GM08714 (cell line): Measurements from ENCODE around the gene SPOCK3.

Source experiments
- H3K4me3 ChIP-seq: fragments of 200-500 bp; sonication (Bioruptor generic); 2 replicates; pipeline ENCODE4 v1.5.1; 2014; ENCODE audit warnings: mild to moderate bottlenecking, low read length, inconsistent platforms
- ZNF274 ChIP-seq: IDR thresholded peaks from 2 replicates; pipeline ENCODE4 v1.6.1; 2012; ENCODE audit warnings: mild to moderate bottlenecking, low read depth, low read length

SPOCK3 gene

GRCh38 chr4:167216783-167217182 is 17.5 kb downstream of the SPOCK3 start:
- no peak for TF ChIP-seq ZNF274
- no peak overlapping the region for H3K4me3 ChIP-seq

GRCh38 chr4:167210166-167210565 is 24.1 kb downstream of the SPOCK3 start:
- no peak overlapping the region for H3K4me3 ChIP-seq
- TF ChIP-seq ZNF274, result no peak

- no peak overlapping the region for H3K4me3 ChIP-seq
- TF ChIP-seq ZNF274, result no peak
Observed at GRCh38 chr4:167196344-167197012, 37.8 kb downstream of the SPOCK3 start.

GRCh38 chr4:167190379-167190778 is 43.9 kb downstream of the SPOCK3 start:
- TF ChIP-seq ZNF274, result no peak
- H3K4me3 ChIP-seq, result no peak overlapping the region

DNA sequence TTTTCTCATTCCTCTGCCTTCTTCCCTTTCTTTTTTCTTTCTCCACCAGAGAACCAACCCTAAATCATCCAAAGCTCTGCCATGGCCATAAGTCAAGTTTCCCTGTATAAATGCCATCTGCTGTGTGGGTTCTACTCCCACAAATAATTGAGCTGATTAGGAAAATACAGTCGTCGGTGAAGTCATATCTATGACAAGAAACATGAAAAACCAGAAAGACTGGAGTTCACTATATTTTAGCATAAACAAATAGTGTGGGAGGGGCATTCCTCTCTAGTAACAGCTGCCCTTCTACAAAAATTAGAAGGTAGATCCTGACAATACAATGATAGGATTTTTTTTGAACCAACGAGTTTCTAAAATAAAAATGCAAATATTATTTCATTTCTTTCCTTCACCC is 48.8 kb downstream of the SPOCK3 start:
- TF ChIP-seq ZNF274, result no peak
- H3K4me3 ChIP-seq, result no peak overlapping the region

GRCh38 chr4:167183036-167183435 is 51.3 kb downstream of the SPOCK3 start:
- H3K4me3 ChIP-seq, result no peak overlapping the region
- TF ChIP-seq ZNF274, result no peak

GRCh38 chr4:167177925-167178324 is 56.4 kb downstream of the SPOCK3 start:
- no peak for TF ChIP-seq ZNF274
- no peak overlapping the region for H3K4me3 ChIP-seq

- no peak overlapping the region for H3K4me3 ChIP-seq
- TF ChIP-seq ZNF274, result no peak
Observed at GRCh38 chr4:167176723-167177367, 57.4 kb downstream of the SPOCK3 start.

GRCh38 chr4:167171928-167172327 is 62.4 kb downstream of the SPOCK3 start:
- H3K4me3 ChIP-seq, result no peak overlapping the region
- no peak for TF ChIP-seq ZNF274

DNA sequence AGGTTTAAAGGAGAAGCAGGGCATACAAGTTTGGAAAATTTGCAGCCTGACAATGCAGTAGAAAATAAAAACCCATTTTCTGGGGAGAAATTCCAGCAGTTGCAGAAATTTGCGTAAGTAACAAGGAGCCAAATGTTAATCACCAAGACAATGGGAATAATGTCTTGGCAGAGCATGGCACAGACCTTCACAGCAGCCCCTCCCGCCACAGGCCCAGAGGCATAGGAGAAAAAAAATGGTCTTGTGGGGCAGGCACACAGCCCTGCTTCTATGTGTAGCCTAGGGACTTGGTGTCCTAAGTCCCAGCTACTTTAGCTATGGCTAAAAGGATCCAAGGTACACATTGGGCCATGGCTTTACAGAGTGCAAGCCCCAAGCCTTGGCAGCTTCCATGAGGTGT is 65.7 kb downstream of the SPOCK3 start:
- H3K4me3 ChIP-seq, result no peak overlapping the region
- no peak for TF ChIP-seq ZNF274

DNA sequence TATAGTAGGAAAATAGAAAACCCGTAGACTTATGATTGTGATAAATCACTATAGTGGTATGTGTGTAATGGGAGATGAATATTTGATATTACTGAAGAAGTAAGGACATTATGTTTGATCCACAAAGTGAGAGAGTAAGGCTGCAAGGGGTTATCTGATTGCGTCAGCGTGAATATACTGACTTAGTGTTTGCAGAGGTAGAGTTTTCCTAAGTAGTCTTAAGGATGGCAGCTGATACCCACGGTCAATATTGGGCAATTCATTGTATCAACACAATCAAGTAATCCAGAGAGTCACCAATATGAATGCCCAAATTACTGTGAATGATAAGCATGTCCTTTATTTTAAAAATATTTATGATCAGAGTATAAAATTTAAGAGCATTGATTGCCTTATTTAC is 83.7 kb downstream of the SPOCK3 start:
- TF ChIP-seq ZNF274, result no peak
- no peak overlapping the region for H3K4me3 ChIP-seq

DNA sequence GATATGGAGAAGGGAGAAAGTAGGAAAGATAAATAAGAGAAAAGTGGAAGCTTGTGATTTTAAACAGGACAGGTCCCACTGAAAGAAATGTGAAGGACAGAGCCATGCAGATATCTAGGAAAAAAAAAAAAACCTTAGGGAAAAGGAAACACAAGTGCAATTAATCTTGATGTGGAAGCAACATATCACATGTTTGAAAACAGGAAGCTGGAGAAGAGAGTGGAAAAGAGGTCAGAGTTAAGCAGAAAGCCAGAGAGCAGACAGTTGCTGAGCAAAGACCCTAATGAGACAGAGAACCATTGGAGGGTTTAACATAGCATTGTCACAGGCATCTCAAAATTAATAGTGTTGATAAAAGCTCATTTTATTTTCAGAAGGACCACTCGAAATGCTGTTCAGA is 89.7 kb downstream of the SPOCK3 start:
- no peak for TF ChIP-seq ZNF274

DNA sequence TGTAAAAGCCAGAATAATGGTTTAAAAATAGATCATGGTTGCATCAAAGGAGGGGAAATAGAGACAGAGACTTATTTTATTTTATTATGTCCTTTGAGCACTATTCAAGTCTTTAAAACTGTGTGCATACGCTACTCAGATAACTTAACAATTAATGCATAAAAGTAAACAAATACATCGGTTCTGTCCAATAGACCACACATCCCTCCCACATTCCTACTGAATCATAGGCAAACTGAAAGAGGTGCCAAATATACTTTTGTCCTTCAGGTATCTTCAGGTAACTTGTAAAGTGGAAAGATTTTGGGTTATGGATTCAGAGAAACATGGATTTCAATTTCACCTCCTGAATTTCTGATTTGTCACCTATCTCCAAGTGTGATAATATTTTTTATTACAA is 91.3 kb downstream of the SPOCK3 start:
- no peak for TF ChIP-seq ZNF274
- H3K4me3 ChIP-seq, result no peak overlapping the region

More for the DNA sequence above, 89.7 kb downstream of the SPOCK3 start:
- H3K4me3 ChIP-seq, result no peak overlapping the region

DNA sequence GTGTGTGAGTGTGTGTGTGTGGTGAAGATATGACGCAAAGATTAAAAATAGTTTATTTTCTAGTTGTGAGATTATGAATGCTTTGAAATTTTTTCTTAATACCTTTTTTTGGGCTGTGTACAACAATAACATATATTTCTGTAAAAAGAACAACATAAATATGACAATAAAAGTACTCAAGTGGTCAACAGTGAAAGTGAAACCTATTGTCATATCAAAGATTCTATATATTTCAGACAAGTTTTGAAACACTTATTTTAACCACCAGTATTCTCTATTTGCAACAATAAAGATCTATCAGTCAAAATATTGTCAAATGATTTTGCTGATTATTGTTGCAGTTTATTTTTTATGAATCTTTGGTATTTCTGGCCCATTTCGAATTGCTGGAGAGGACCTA is 98.0 kb downstream of the SPOCK3 start:
- TF ChIP-seq ZNF274, result no peak
- H3K4me3 ChIP-seq, result no peak overlapping the region

GRCh38 chr4:167129146-167129545 is 105.1 kb downstream of the SPOCK3 start:
- no peak for TF ChIP-seq ZNF274
- no peak overlapping the region for H3K4me3 ChIP-seq

GRCh38 chr4:167119392-167119791 is 114.9 kb downstream of the SPOCK3 start:
- no peak overlapping the region for H3K4me3 ChIP-seq
- no peak for TF ChIP-seq ZNF274
